Epithelial cell of proximal tubule (primary cell): ENCODE measurements around the gene ANKRD11. TPM values are rescaled to one million over a fixed set of nuclear protein-coding genes. Genes with fewer than 3 reads are reported as not detected.

Experiments used
- DNase-seq: peaks from one replicate; pipeline ENCODE4 v3.0.0-alpha.2; 2011; ENCODE audit warnings: low read depth
- H3K4me3 ChIP-seq: 2 replicates; pipeline ENCODE4 v1.5.1; 2011; ENCODE audit warnings: low read depth, mild to moderate bottlenecking, low read length
- CTCF ChIP-seq: conservative IDR thresholded peaks from 2 replicates; pipeline ENCODE4 v1.5.1; 2012; ENCODE audit warnings: low read depth, mild to moderate bottlenecking, low read length
- total RNA-seq: library from RNA; depleted of rRNA; stranded (reverse); fragments of >200 nt; gene quantifications from 2 replicates; pipeline ENCODE4 v1.2.3, GENCODE V29; 2015

Gene ANKRD11
- total RNA-seq, 1 donor from 2014 or later = 44.3 TPM

- TF ChIP-seq CTCF = no peak
- no peak for DNase-seq
- H3K4me3 ChIP-seq = no peak overlapping the region
Measured at GRCh38 chr16:89420204-89420603, 70.2 kb downstream of the ANKRD11 start.

- no peak for DNase-seq
- H3K4me3 ChIP-seq = no peak overlapping the region
- no peak for TF ChIP-seq CTCF
Measured at GRCh38 chr16:89418352-89418751, 72.0 kb downstream of the ANKRD11 start.

- H3K4me3 ChIP-seq = no peak overlapping the region
- no peak for TF ChIP-seq CTCF
- DNase-seq = no peak
Measured at GRCh38 chr16:89417352-89417751, 73.0 kb downstream of the ANKRD11 start.

GRCh38 chr16:89413811-89414585, 76.4 kb downstream of the ANKRD11 start:
- no peak for DNase-seq
- no peak for TF ChIP-seq CTCF
- no peak overlapping the region for H3K4me3 ChIP-seq

GRCh38 chr16:89412811-89413210, 77.5 kb downstream of the ANKRD11 start:
- no peak for DNase-seq
- no peak for TF ChIP-seq CTCF
- H3K4me3 ChIP-seq = no peak overlapping the region

DNA sequence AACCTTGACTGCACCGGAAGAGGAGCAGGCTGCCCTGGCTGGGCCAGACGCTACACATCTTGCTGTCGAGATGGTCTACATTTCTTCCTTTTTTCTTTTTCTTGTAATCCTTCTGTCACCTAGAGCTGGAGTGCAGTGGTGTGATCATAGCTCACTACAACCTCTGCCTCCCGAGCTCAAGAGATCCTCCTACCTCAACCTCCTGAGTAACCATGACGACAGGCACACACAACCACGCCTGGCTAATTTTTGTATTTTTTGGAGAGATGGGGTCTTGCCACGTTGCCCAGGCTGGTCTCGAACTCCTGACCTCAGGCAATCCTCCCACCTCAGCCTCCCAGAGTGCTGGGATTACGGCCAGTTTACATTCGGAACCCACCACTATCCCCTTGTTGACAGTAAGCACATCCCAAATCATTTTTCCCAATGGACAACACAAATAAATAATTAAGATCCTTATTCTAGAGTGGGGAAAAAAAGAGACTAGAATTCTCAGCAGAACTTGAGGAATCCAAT, 79.0 kb downstream of the ANKRD11 start:
- TF ChIP-seq CTCF = no peak
- no peak overlapping the region for H3K4me3 ChIP-seq
- DNase-seq = no peak
